Epidermal melanocyte (primary cell): ENCODE results near the gene CHMP2A.
A peak's percentile ranks its signal among the peaks of the same experiment; 100 is the strongest.
"Not testable (repeated sequence)": the region's sequence is repeated elsewhere in the genome, so short reads cannot be mapped to it uniquely, and the experiment has no call there.

Experiments used
- DNase-seq: peaks from one replicate; pipeline ENCODE4 v3.0.0; 2011; ENCODE audit warnings: low spot score; ENCODE audit not compliant: insufficient read length

The CHMP2A gene

GRCh38 chr19:58513694-58514563 lies 41.0 kb downstream of the CHMP2A start:
- peak; percentile 79 for DNase-seq

- DNase-seq = no peak
Measured at GRCh38 chr19:58513213-58513693, 41.7 kb downstream of the CHMP2A start.

- DNase-seq = no peak
Measured at GRCh38 chr19:58511353-58512208, 43.3 kb downstream of the CHMP2A start, which contains the start of gene SLC27A5. Gene SLC27A5, minus strand, starts transcription at chr19:58511992. Its CDS starts 37 bp downstream, at chr19:58511955.

- DNase-seq = no peak
Measured at GRCh38 chr19:58510084-58510862, 44.6 kb downstream of the CHMP2A start.

- no peak for DNase-seq
Measured at GRCh38 chr19:58509731-58510083, 45.2 kb downstream of the CHMP2A start.

- not testable (repeated sequence) for DNase-seq
Measured at GRCh38 chr19:58507602-58508223, 47.2 kb downstream of the CHMP2A start.
